Pons (tissue), 1 donor: ENCODE data around the gene MYH10.

Experiments
- DNase-seq: peaks from one replicate; pipeline ENCODE4 v3.0.0-alpha.2; 2016; ENCODE audit warnings: low spot score

MYH10 gene

GRCh38 chr17:8649157-8650118, 18.9 kb upstream of the MYH10 start:
- no peak for DNase-seq

DNA sequence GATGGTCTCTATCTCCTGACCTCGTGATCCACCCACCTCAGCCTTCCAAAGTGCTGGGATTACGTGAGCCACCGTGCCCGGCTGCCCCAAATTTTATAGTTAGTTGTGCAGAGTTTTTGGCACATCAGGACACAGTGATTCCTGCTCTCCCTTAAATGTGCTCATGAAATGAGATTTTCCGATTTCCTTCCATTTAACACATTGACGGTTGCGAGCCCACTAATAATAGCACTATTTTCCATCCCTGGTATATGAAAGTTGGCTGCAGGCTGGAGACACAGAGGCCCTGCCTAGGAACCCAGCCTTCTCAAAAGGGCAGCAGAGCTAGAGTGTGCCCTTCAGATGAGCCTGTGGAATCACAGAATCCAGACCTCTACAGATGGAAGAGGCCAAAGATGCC, 17.4 kb upstream of the MYH10 start:
- no peak for DNase-seq

DNA sequence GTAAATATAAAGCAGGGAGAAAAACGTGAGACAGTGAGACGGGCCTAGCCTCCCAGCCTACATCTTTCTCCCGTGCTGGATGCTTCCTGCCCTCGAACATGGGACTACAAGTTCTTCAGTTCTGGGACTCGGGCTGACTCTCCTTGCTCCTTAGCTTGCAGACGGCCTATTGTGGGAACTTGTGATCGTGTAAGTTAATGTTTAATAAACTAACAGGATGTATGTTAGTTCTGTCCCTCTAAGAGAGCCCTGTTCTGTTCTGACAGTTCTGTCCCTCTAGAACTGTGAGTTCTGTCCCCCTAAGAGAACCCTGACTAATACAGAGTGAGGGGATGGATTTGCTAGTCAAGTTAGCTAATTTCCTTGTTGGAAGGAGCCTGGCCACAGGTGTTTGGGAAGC, 16.7 kb upstream of the MYH10 start:
- DNase-seq, result no peak

GRCh38 chr17:8644507-8644902, 14.0 kb upstream of the MYH10 start:
- DNase-seq, result no peak

- DNase-seq, result no peak
These were observed 13.5 kb upstream of the MYH10 start for GRCh38 chr17:8643855-8644506.

- no peak for DNase-seq
These were observed 9.2 kb upstream of the MYH10 start for GRCh38 chr17:8639709-8640108.

DNA sequence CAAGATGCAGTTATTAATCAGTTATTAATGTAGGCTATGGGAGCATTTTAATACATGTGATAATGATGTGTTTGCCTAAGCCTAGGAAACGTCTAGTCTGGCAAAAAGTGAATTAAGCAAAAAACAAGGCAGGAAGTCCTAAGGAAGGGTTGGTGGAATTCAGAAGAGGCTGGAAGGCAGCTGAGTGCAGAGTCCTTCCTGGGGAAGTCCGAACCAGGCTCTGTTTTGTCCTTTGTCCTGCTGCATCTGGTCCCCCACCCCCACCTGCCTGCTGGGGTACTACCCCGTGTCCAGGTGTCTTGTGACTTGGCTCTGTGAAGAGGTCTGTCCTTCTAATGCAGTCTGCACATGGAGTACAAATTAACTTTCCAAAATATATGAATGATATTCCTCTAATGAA, 1.5 kb upstream of the MYH10 start:
- DNase-seq, result no peak

- no peak for DNase-seq
These were observed 991 bp upstream of the MYH10 start for GRCh38 chr17:8631554-8631877.

DNA sequence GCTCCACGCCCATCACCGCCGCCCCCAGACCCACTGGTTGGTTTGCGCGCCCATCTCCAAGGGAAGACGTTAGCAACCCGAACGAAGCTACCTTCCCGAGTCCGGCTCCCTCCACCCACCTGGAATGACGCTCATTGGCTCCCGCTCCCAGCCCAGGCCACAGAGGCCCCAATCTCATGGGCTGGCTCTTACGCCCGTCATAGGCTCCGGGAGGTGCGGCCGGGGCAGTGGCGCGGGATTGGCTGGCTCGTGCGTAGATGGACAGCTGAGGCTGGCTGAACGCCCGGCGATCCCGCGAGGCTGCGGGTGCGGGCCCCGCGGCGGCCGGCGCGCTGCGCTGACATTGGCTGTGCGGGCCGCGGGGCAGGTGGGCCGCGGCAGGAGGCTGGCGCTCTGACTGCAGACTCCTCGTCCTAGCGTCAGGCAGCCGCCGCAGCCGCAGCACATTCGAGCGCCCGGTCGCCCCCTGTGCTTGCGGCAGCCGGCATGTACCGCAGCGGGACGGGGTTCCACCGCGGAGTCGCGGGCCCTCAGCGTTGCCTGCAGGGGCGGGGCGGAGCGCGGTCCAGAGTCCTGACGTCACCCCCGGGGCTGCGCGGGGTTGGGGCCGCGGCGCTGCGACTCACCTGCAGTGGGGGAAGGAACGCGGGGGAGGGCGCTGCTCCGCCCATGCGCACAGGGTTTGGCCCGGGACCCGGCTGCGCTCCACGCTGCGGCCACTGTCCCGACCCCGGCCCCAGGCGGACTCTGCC, 453 bp upstream of the MYH10 start:
- DNase-seq, result peak; percentile 98

- no peak for DNase-seq
These were observed 926 bp downstream of the MYH10 start for GRCh38 chr17:8629371-8630226.

- DNase-seq, result no peak
These were observed 1.8 kb downstream of the MYH10 start for GRCh38 chr17:8628609-8629169.

GRCh38 chr17:8628172-8628571, 2.4 kb downstream of the MYH10 start:
- no peak for DNase-seq

DNA sequence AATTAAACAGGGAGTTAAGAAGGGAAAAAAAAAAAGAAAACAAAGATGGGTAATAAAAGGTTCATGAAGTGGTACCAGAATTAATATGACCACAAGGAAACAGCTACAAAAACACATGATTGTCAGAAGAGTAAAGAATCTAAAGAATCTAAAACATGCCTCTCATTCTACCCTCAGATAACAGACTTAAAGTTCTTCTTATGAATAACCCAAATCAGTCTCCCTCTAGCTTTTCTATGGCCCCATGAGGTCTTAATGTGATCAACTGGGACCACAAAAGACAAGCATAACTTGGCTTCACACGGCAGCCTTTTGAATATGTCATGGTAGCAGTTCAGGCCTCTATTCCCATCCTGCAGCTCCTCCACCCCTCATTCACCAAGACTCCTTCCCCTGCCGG, 6.9 kb downstream of the MYH10 start:
- no peak for DNase-seq

- DNase-seq, result no peak
These were observed 8.3 kb downstream of the MYH10 start for GRCh38 chr17:8622191-8622590.

DNA sequence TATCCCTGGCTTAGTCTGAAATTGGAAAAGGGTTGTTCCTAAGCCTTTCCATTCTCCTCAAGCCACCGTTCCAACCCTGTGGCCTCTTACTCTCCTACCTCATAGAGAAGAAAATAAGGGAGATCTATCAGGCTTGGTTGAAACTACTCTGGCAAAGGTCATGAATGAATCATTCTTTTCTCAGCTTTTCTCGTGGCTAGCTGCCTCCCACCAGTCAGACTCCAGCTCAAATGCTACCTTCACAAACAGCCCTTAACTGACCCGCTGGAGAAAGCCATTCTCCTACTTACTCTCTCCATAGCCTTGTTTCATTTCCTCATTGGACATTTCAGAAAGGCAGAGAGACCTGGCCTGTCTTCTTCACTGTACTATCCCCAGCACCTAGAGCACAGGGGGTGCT, 8.9 kb downstream of the MYH10 start:
- no peak for DNase-seq

DNA sequence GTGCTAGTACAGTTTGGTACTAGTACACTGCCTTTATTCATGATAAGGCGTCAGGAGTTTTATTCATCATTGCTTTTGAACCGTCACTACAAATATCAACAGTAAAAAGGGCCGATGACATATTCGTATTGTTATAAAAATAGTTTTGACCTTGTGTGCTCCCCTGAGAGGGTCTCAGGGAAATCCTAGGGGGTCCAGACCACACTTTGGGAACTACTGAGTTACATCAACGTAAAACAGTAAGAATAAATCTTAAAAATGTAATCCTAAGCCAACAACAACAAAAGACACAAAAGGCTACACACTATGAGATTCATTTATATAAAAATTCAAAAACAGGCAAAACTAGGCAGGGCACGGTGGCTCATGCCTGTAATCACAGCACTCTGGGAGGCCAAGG, 11.2 kb downstream of the MYH10 start:
- DNase-seq, result no peak

DNA sequence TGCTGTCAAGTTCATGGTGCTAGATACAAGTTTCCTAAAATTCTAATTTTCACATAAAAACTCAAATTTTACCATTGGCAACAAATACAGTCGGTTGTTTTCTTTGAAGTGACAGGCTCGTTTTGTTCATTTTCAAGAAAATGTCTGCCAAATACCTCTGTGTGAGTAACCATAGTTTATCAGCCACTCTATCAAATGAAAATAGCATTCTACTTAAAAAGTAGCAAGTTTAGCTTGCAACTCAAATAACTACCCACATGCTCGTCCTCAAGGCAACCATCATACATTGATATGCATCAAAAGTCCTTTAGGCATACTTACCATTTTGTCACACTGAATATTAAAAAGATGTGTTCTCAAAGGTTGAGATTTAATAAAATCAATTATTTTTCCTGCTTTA, 11.7 kb downstream of the MYH10 start:
- no peak for DNase-seq

DNA sequence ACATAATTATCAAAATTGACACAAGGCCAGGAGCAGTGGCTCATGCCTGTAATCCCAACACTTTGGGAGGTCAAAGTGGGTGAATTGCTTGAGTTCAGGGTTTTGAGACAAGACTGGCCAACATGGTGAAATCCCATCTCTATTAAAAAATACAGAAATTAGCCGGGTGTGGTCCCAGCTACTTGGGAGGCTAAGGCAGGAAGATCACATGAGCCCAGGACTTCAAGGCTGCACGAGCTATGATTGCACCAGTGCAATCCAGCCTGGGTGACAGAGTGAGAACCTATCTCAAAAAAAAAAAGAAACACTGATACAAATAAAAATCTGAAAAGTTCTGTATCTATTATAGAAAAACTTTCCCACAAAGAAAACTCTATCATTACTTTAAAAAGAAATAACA, 15.5 kb downstream of the MYH10 start:
- no peak for DNase-seq

GRCh38 chr17:8611619-8612298, 18.8 kb downstream of the MYH10 start:
- DNase-seq, result no peak

- no peak for DNase-seq
These were observed 19.4 kb downstream of the MYH10 start for GRCh38 chr17:8611137-8611536.

- no peak for DNase-seq
These were observed 20.0 kb downstream of the MYH10 start for GRCh38 chr17:8610558-8610957.
